Measurements from ENCODE around the gene TRPV6. TPM values are rescaled to one million over a fixed set of nuclear protein-coding genes. Genes with fewer than 3 reads are reported as not detected.

TRPV6 gene
- total RNA-seq, 1 experiment from 2014 or later = 1.7 TPM

- ATAC-seq (no peak), DNase-seq (ENCODE audit: low read depth, low spot score) (no peak)
- H3K9me2 ChIP-seq (ENCODE audit: insufficient read depth) = no peaks in the 10 kb centered on the region
- no peak for TF ChIP-seq RAD21 (IDR thresholded peaks at IDR 0.05; ENCODE audit: low read depth)
- no peak for TF ChIP-seq EZH2phosphoT487 (IDR thresholded peaks at IDR 0.05; ENCODE audit: borderline replicate concordance)
- TF ChIP-seq EGR1 (IDR thresholded peaks at IDR 0.05; ENCODE audit: low read depth) = no peak
- no peak for TF ChIP-seq ZBTB33 (IDR thresholded peaks at IDR 0.05; ENCODE audit: extremely low read depth, insufficient replicate concordance, low read length)
- TF ChIP-seq SRF (IDR thresholded peaks at IDR 0.05; ENCODE audit: low read depth) = no peak
- no peak for TF ChIP-seq MAX (IDR thresholded peaks at IDR 0.05)
- TF ChIP-seq ATF3 (IDR thresholded peaks at IDR 0.05) = no peak
- no peak for TF ChIP-seq SIN3A (IDR thresholded peaks at IDR 0.05; ENCODE audit: low read depth)
- TF ChIP-seq ZFX (IDR thresholded peaks at IDR 0.05) = no peak
- TF ChIP-seq CTCF (IDR thresholded peaks at IDR 0.05 in 2 of 3, conservative IDR thresholded peaks at IDR 0.05 in 1 of 3; ENCODE audit: borderline replicate concordance in 1 of 3, insufficient read depth in 1 of 3, low read depth in 2 of 3, low read length in 2 of 3) = no peak
- no peak for TF ChIP-seq ELF1 (IDR thresholded peaks at IDR 0.05; ENCODE audit: borderline replicate concordance, low read depth)
- TF ChIP-seq FOSL1 (IDR thresholded peaks at IDR 0.05; ENCODE audit: low read depth) = no peak
- no peak for TF ChIP-seq JUND (IDR thresholded peaks at IDR 0.05)
- TF ChIP-seq YY1 (IDR thresholded peaks at IDR 0.05; ENCODE audit: extremely low read depth, insufficient replicate concordance, low read depth, low read length) = no peak
- TF ChIP-seq POLR2AphosphoS5 (IDR thresholded peaks at IDR 0.05; ENCODE audit: low read depth, low read length) = no peak
- no peak overlapping the region for H3K27ac ChIP-seq (ENCODE audit: low read depth, low read length)
- ChIA-PET POLR2A (no interaction called here), CTCF (interaction anchor here (0.8 to 2.9 kb wide), 5 partner anchors 9 to 132 kb away, joined by 3 to 39 read pairs (median 10); partner anchors contain the start of gene EPHB6), RAD21 (ENCODE audit: low non-redundant PET in 1 of 2, low total read pairs in 2 of 2, uncharacterized antibody in 2 of 2, unreplicated experiment in 2 of 2) (interaction anchor here in 1 of 2 experiments (1.2 kb wide), 1 partner anchor 344 kb away, joined by 3 read pairs; no protein-coding TSS in a partner anchor)
- H4K20me1 ChIP-seq (ENCODE audit: insufficient read depth) = no peaks in the 10 kb centered on the region
- H3K27me3 ChIP-seq (ENCODE audit: insufficient read depth, low read length) = no peaks in the 10 kb centered on the region
- no TSS peak for BruUV-seq (replicated peaks)
- intact Hi-C loops (cut with micrococcal nuclease) = loop anchor here (2.0 kb wide), 1 partner anchor 131 kb away; no protein-coding TSS in a partner anchor
- no peaks in the 10 kb centered on the region for H3K79me2 ChIP-seq (ENCODE audit: insufficient read depth, low read length)
- no peaks in the 10 kb centered on the region for H3K36me3 ChIP-seq (ENCODE audit: control insufficient read depth in 1 of 2, insufficient read depth in 2 of 2, low read length in 2 of 2)
- H3K9me3 ChIP-seq (ENCODE audit: control insufficient read depth in 1 of 2, insufficient read depth in 1 of 2, low read depth in 1 of 2, low read length in 2 of 2) = no peaks in the 10 kb centered on the region
- H3K4me1 ChIP-seq (ENCODE audit: control insufficient read depth in 1 of 2, insufficient read depth in 2 of 2, low read length in 2 of 2) = no peaks in the 10 kb centered on the region
- no peak overlapping the region for H3K4me3 ChIP-seq (replicated peaks in 1 of 2; ENCODE audit: low read depth in 1 of 2, low read length in 2 of 2)
- H2AFZ ChIP-seq (ENCODE audit: low read depth, low read length, poor library complexity, severe bottlenecking) = no peak overlapping the region
- H3K4me2 ChIP-seq (ENCODE audit: low read length) = no peak overlapping the region
- no peak overlapping the region for H3K9ac ChIP-seq (ENCODE audit: low read length)
Measured at GRCh38 chr7:142871260-142872105, 14.1 kb downstream of the TRPV6 start.
